Duodenal mucosa (tissue), 2 donors: ENCODE measurements around the gene SSUH2.
"Not testable (repeated sequence)": the region's sequence is repeated elsewhere in the genome, so short reads cannot be mapped to it uniquely, and the experiment has no call there.

Experiments
- H3K27ac ChIP-seq: one replicate; pipeline ENCODE4 v1.7.0; 2013; ENCODE audit warnings: low read depth, low read length
- H3K27me3 ChIP-seq, 2 donors: one replicate each; pipeline ENCODE4 v1.7.0; 2013; ENCODE audit warnings: low read length in 2 of 2, control low read depth in 1 of 2; ENCODE audit not compliant: insufficient read depth in 2 of 2, control insufficient read depth in 1 of 2
- H3K36me3 ChIP-seq, 2 donors: one replicate each; pipeline ENCODE4 v1.7.0; 2013; ENCODE audit warnings: low read length in 2 of 2, control low read depth in 1 of 2; ENCODE audit not compliant: insufficient read depth in 2 of 2, control insufficient read depth in 1 of 2
- H3K4me1 ChIP-seq, 2 donors: one replicate each; pipeline ENCODE4 v1.7.0; 2013; ENCODE audit warnings: low read length in 2 of 2, control low read depth in 1 of 2; ENCODE audit not compliant: insufficient read depth in 2 of 2, control insufficient read depth in 1 of 2
- H3K4me3 ChIP-seq, 2 donors: one replicate each; pipeline ENCODE4 v1.7.0; 2013; ENCODE audit warnings: low read length in 2 of 2, low read depth in 1 of 2
- H3K9ac ChIP-seq, 2 donors: one replicate each; pipeline ENCODE4 v1.7.0; 2013; ENCODE audit warnings: low read length in 2 of 2, low read depth in 1 of 2
- H3K9me3 ChIP-seq, 2 donors: one replicate each; pipeline ENCODE4 v1.7.0; 2013; ENCODE audit warnings: low read length in 2 of 2, control low read depth in 1 of 2; ENCODE audit not compliant: control insufficient read depth in 1 of 2

Gene SSUH2

GRCh38 chr3:8580434-8580833 lies 64.2 kb downstream of the SSUH2 start:
- not testable (repeated sequence) for H3K27ac ChIP-seq, H3K4me3 ChIP-seq, H3K4me1 ChIP-seq, H3K27me3 ChIP-seq, H3K9me3 ChIP-seq, H3K9ac ChIP-seq, H3K36me3 ChIP-seq

- no peak overlapping the region for H3K9ac ChIP-seq
- no peak overlapping the region for H3K27ac ChIP-seq
- H3K9me3 ChIP-seq = no peaks in the 10 kb centered on the region
- H3K36me3 ChIP-seq = no peaks in the 10 kb centered on the region
- no peaks in the 10 kb centered on the region for H3K27me3 ChIP-seq
- no peak overlapping the region for H3K4me3 ChIP-seq
- no peaks in the 10 kb centered on the region for H3K4me1 ChIP-seq
Measured at GRCh38 chr3:8579943-8580342, 64.7 kb downstream of the SSUH2 start.

- no peaks in the 10 kb centered on the region for H3K4me1 ChIP-seq
- H3K9ac ChIP-seq = no peak overlapping the region
- no peaks in the 10 kb centered on the region for H3K27me3 ChIP-seq
- H3K36me3 ChIP-seq = no peaks in the 10 kb centered on the region
- no peaks in the 10 kb centered on the region for H3K9me3 ChIP-seq
- no peak overlapping the region for H3K4me3 ChIP-seq
- H3K27ac ChIP-seq = no peak overlapping the region
Measured at GRCh38 chr3:8579096-8579495, 65.5 kb downstream of the SSUH2 start.

GRCh38 chr3:8578282-8578681 lies 66.3 kb downstream of the SSUH2 start:
- H3K9me3 ChIP-seq = no peaks in the 10 kb centered on the region
- no peaks in the 10 kb centered on the region for H3K27me3 ChIP-seq
- no peak overlapping the region for H3K4me3 ChIP-seq
- no peaks in the 10 kb centered on the region for H3K36me3 ChIP-seq
- no peaks in the 10 kb centered on the region for H3K4me1 ChIP-seq
- H3K27ac ChIP-seq = no peak overlapping the region
- H3K9ac ChIP-seq = no peak overlapping the region

DNA sequence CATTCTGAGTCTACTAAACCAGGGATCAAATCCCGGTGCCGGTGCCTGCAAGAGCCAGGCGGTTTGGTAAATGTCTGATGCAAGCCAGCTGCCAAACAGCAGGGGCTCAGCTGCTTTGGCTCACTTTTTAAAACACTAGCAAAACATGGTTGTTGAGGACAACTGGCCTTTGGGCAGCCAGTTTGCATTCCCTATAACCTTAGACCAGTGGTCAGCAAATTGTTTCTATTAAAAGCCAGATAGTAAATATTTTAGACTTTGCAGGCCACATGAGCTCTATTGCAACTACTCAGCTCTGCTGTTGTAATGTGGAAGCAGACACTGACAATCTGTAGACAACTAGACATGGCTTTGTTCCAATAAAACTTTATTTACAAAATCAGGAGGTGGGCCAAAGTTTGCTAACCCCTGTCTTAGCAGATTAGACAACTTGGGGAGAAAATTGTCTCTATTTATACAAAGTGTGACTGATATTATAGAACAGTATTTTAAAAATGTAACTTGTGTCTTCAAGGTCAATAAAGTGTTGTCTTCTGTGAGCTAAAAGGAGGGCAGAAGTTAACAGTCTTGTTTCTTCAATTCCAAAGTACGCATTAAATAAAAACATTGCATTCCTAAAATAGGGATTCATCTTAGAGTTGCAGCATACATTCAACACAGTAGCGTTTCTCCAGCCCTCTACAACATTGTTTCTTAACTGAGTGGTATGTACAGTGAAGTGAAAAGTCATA lies 67.6 kb downstream of the SSUH2 start:
- Histone ChIP-seq H3K27ac (no peak overlapping the region), H3K4me1 (no peaks in the 10 kb centered on the region), H3K27me3 (no peaks in the 10 kb centered on the region), H3K36me3 (no peaks in the 10 kb centered on the region), H3K4me3 (no peak overlapping the region), H3K9ac (no peak overlapping the region), H3K9me3 (no peaks in the 10 kb centered on the region)

DNA sequence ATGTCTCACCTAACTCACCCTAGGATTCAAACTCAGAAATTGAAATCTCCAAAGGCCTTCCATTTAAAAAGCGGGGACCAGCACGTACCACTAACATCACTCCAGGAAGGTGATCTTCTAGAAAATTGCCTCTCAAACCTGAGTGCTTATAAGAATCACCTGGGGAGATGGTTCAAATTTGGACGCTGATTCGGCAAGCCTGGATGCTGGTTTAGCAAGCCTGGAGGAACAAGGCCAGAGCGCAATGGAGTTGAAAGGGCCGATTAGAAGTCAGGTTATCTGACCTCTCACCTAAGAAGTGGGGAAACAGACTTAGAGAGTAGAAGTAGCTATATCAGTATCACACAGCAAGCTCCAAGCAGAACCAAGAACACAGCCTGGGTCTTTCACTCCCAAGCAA lies 68.2 kb downstream of the SSUH2 start:
- Histone ChIP-seq H3K9ac (no peak overlapping the region), H3K4me3 (no peak overlapping the region), H3K9me3 (no peaks in the 10 kb centered on the region), H3K27ac (no peak overlapping the region), H3K27me3 (no peaks in the 10 kb centered on the region), H3K4me1 (no peaks in the 10 kb centered on the region), H3K36me3 (no peaks in the 10 kb centered on the region)

- H3K36me3 ChIP-seq = no peaks in the 10 kb centered on the region
- no peaks in the 10 kb centered on the region for H3K4me1 ChIP-seq
Measured at GRCh38 chr3:8575364-8576104, 69.1 kb downstream of the SSUH2 start.

DNA sequence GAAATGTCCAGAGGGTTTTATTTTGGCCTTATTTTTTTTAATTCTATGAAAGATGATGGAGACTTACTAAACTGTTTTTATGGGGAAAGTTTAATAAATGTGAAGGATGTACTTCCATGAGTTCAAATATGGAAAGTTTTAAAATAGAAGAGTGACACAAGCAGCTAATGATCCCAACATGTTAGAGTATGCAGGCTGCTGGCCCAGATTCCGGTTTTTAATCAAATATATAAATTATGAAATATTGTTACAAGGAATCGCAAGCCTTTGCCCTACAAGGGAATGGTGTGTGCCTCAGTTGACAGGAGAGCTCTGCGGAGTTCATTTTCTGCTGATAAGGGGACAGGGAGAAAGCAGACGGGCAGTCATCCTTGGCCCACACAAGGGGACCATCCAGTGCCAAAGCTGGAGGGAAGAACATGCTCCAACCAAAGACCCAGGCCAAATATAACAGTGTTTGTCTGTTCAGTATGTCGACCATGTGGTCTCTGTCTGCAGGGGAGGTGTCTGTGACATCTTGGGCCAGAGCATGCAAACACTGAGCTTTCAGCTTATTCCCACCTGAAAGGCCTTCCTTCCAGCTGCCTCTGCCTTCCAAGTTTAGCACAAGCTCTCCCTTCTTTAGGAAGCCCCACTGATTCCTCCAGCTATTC lies 69.8 kb downstream of the SSUH2 start:
- no peaks in the 10 kb centered on the region for H3K9me3 ChIP-seq
- no peaks in the 10 kb centered on the region for H3K27me3 ChIP-seq
- H3K36me3 ChIP-seq = no peaks in the 10 kb centered on the region
- H3K4me3 ChIP-seq = no peak overlapping the region
- H3K4me1 ChIP-seq = no peaks in the 10 kb centered on the region
- H3K9ac ChIP-seq = no peak overlapping the region
- H3K27ac ChIP-seq = no peak overlapping the region

More at GRCh38 chr3:8575364-8576104, 69.1 kb downstream of the SSUH2 start:
- Histone ChIP-seq H3K27ac (no peak overlapping the region), H3K4me3 (no peak overlapping the region), H3K9ac (no peak overlapping the region), H3K9me3 (no peaks in the 10 kb centered on the region), H3K27me3 (no peaks in the 10 kb centered on the region)

DNA sequence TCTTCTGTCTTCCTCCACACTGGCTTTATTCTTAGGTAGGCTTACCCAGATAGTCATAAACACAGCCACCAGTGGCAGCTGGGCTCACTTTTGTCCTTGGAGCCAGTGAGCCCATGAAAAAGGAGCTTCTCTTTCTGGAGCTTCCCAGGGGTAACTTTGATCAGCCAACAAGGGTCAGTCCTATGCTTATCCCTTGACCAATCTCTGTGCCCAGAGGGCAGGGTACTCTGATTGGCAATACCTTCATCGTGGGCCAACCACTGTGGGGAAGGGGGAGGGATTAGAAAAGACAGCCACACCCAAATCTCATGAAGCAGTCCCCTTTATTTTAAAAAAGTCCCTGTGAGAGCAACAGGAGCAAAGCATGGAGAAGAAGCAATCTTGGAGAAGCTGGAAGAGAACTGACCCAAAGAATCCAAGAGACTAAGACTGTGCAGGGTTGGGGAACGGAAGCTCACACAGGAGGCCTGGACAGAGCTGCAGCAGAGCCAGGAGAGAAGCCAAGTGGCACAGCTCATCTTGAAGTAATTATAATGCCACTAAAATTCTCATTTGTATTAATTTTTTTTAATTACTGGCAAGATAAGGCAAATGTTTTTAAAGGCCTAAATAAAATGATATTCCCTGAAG lies 70.4 kb downstream of the SSUH2 start:
- Histone ChIP-seq H3K4me1 (no peaks in the 10 kb centered on the region), H3K9me3 (no peaks in the 10 kb centered on the region), H3K36me3 (peaks cover 0 to 3% of the 10 kb centered on the region in 2 donors)

More for the DNA sequence above, 70.4 kb downstream of the SSUH2 start:
- Histone ChIP-seq H3K4me3 (no peak overlapping the region), H3K9ac (no peak overlapping the region), H3K27me3 (no peaks in the 10 kb centered on the region), H3K27ac (no peak overlapping the region)
